ENCODE results near the gene DHX16. TPM values are rescaled to one million over a fixed set of nuclear protein-coding genes. Genes with fewer than 3 reads are reported as not detected.
A peak's percentile ranks its signal among the peaks of the same experiment; 100 is the strongest.

DHX16 gene
- polyA plus RNA-seq, 1 donor, result 48.5 TPM

- Histone ChIP-seq H3K9me3 (ENCODE audit: control insufficient read depth, low read depth, low read length) (no peaks in the 10 kb centered on the region), H3K27me3 (ENCODE audit: control insufficient read depth, insufficient read depth, low read length) (no peaks in the 10 kb centered on the region), H3K4me3 (ENCODE audit: low read length) (no peak overlapping the region), H3K27ac (ENCODE audit: low read length) (no peak overlapping the region), H3K36me3 (ENCODE audit: control insufficient read depth, insufficient read depth, low read length) (peaks cover 87% of the 10 kb centered on the region), H3K4me1 (ENCODE audit: control insufficient read depth, insufficient read depth, low read length) (no peaks in the 10 kb centered on the region)
- DNase-seq, result no peak
- WGBS (ENCODE audit: insufficient coverage, low lambda C conversion rate), result 100% methylated on average over 1 of the region's 19 CpGs
These were observed 17.7 kb downstream of the DHX16 start for GRCh38 chr6:30654798-30655742.

GRCh38 chr6:30651143-30651542 is 21.7 kb downstream of the DHX16 start:
- H3K36me3 ChIP-seq (ENCODE audit: control insufficient read depth, insufficient read depth, low read length), result peaks cover 58% of the 10 kb centered on the region
- no peak for DNase-seq
- no peak overlapping the region for H3K4me3 ChIP-seq (ENCODE audit: low read length)
- H3K27me3 ChIP-seq (ENCODE audit: control insufficient read depth, insufficient read depth, low read length), result no peaks in the 10 kb centered on the region
- WGBS (ENCODE audit: insufficient coverage, low lambda C conversion rate), result no CpG with 5 or more reads among the region's 12 CpGs
- no peak overlapping the region for H3K27ac ChIP-seq (ENCODE audit: low read length)
- peaks cover 2% of the 10 kb centered on the region for H3K9me3 ChIP-seq (ENCODE audit: control insufficient read depth, low read depth, low read length)
- H3K4me1 ChIP-seq (ENCODE audit: control insufficient read depth, insufficient read depth, low read length), result peaks cover 9% of the 10 kb centered on the region

- no CpG with 5 or more reads among the region's 78 CpGs for WGBS (ENCODE audit: insufficient coverage, low lambda C conversion rate)
- peak overlapping the region; percentile 94 for H3K4me3 ChIP-seq (ENCODE audit: low read length)
- DNase-seq, result peak; percentile 54 to 83
- peaks cover 16% of the 10 kb centered on the region for H3K4me1 ChIP-seq (ENCODE audit: control insufficient read depth, insufficient read depth, low read length)
- no peaks in the 10 kb centered on the region for H3K27me3 ChIP-seq (ENCODE audit: control insufficient read depth, insufficient read depth, low read length)
- peaks cover 48% of the 10 kb centered on the region for H3K36me3 ChIP-seq (ENCODE audit: control insufficient read depth, insufficient read depth, low read length)
- H3K9me3 ChIP-seq (ENCODE audit: control insufficient read depth, low read depth, low read length), result peaks cover 2% of the 10 kb centered on the region
- H3K27ac ChIP-seq (ENCODE audit: low read length), result peak overlapping the region; percentile 96
These were observed 25.3 kb downstream of the DHX16 start for GRCh38 chr6:30647242-30648116.

GRCh38 chr6:30646450-30647241 is 26.2 kb downstream of the DHX16 start, which contains the start of gene C6orf136:
Gene C6orf136, plus strand, starts transcription at chr6:30647133. Its CDS starts 99 bp downstream, at chr6:30647232.
- WGBS (ENCODE audit: insufficient coverage, low lambda C conversion rate), result no CpG with 5 or more reads among the region's 37 CpGs
- Histone ChIP-seq H3K36me3 (ENCODE audit: control insufficient read depth, insufficient read depth, low read length) (peaks cover 46% of the 10 kb centered on the region), H3K27ac (ENCODE audit: low read length) (peak within 1 kb of the TSS; percentile 96), H3K27me3 (ENCODE audit: control insufficient read depth, insufficient read depth, low read length) (no peaks in the 10 kb centered on the region), H3K4me1 (ENCODE audit: control insufficient read depth, insufficient read depth, low read length) (peaks cover 16% of the 10 kb centered on the region), H3K4me3 (ENCODE audit: low read length) (peak within 1 kb of the TSS; percentile 94), H3K9me3 (ENCODE audit: control insufficient read depth, low read depth, low read length) (peaks cover 2% of the 10 kb centered on the region)
- DNase-seq, result peak; percentile 90 to 95

- peaks cover 16% of the 10 kb centered on the region for H3K4me1 ChIP-seq (ENCODE audit: control insufficient read depth, insufficient read depth, low read length)
- H3K27ac ChIP-seq (ENCODE audit: low read length), result no peak overlapping the region
- no peaks in the 10 kb centered on the region for H3K27me3 ChIP-seq (ENCODE audit: control insufficient read depth, insufficient read depth, low read length)
- no peak overlapping the region for H3K4me3 ChIP-seq (ENCODE audit: low read length)
- no peak for DNase-seq
- no CpG with 5 or more reads among the region's 1 CpG for WGBS (ENCODE audit: insufficient coverage, low lambda C conversion rate)
- H3K9me3 ChIP-seq (ENCODE audit: control insufficient read depth, low read depth, low read length), result peaks cover 2% of the 10 kb centered on the region
- H3K36me3 ChIP-seq (ENCODE audit: control insufficient read depth, insufficient read depth, low read length), result peaks cover 46% of the 10 kb centered on the region
These were observed 26.8 kb downstream of the DHX16 start for GRCh38 chr6:30645989-30646388.

- no peak overlapping the region for H3K4me3 ChIP-seq (ENCODE audit: low read length)
- WGBS (ENCODE audit: insufficient coverage, low lambda C conversion rate), result 43% methylated on average over 3 of the region's 5 CpGs
- peaks cover 16% of the 10 kb centered on the region for H3K4me1 ChIP-seq (ENCODE audit: control insufficient read depth, insufficient read depth, low read length)
- H3K9me3 ChIP-seq (ENCODE audit: control insufficient read depth, low read depth, low read length), result peaks cover 2% of the 10 kb centered on the region
- H3K27ac ChIP-seq (ENCODE audit: low read length), result no peak overlapping the region
- peaks cover 54% of the 10 kb centered on the region for H3K36me3 ChIP-seq (ENCODE audit: control insufficient read depth, insufficient read depth, low read length)
- no peaks in the 10 kb centered on the region for H3K27me3 ChIP-seq (ENCODE audit: control insufficient read depth, insufficient read depth, low read length)
- DNase-seq, result peak in 1 of 2 donors; percentile 32
These were observed 28.0 kb downstream of the DHX16 start for GRCh38 chr6:30644769-30645168.

- Histone ChIP-seq H3K9me3 (ENCODE audit: control insufficient read depth, low read depth, low read length) (peaks cover 2% of the 10 kb centered on the region), H3K4me1 (ENCODE audit: control insufficient read depth, insufficient read depth, low read length) (peaks cover 15% of the 10 kb centered on the region), H3K36me3 (ENCODE audit: control insufficient read depth, insufficient read depth, low read length) (peaks cover 57% of the 10 kb centered on the region), H3K27ac (ENCODE audit: low read length) (no peak overlapping the region), H3K4me3 (ENCODE audit: low read length) (no peak overlapping the region), H3K27me3 (ENCODE audit: control insufficient read depth, insufficient read depth, low read length) (no peaks in the 10 kb centered on the region)
- no peak for DNase-seq
- no CpG with 5 or more reads among the region's 2 CpGs for WGBS (ENCODE audit: insufficient coverage, low lambda C conversion rate)
These were observed 29.1 kb downstream of the DHX16 start for GRCh38 chr6:30643656-30644055.

- no peaks in the 10 kb centered on the region for H3K27me3 ChIP-seq (ENCODE audit: control insufficient read depth, insufficient read depth, low read length)
- H3K27ac ChIP-seq (ENCODE audit: low read length), result no peak overlapping the region
- no peak for DNase-seq
- peaks cover 64% of the 10 kb centered on the region for H3K36me3 ChIP-seq (ENCODE audit: control insufficient read depth, insufficient read depth, low read length)
- H3K4me3 ChIP-seq (ENCODE audit: low read length), result no peak overlapping the region
- no CpG with 5 or more reads among the region's 1 CpG for whole genome bisulfite sequencing (ENCODE audit: insufficient coverage, low lambda C conversion rate)
- H3K9me3 ChIP-seq (ENCODE audit: control insufficient read depth, low read depth, low read length), result no peaks in the 10 kb centered on the region
- H3K4me1 ChIP-seq (ENCODE audit: control insufficient read depth, insufficient read depth, low read length), result peaks cover 8% of the 10 kb centered on the region
These were observed 31.8 kb downstream of the DHX16 start for GRCh38 chr6:30641048-30641447.

GRCh38 chr6:30640481-30640880 is 32.3 kb downstream of the DHX16 start:
- H3K4me3 ChIP-seq (ENCODE audit: low read length), result no peak overlapping the region
- no peak for DNase-seq
- WGBS (ENCODE audit: insufficient coverage, low lambda C conversion rate), result no CpG with 5 or more reads among the region's 10 CpGs
- H3K36me3 ChIP-seq (ENCODE audit: control insufficient read depth, insufficient read depth, low read length), result peaks cover 59% of the 10 kb centered on the region
- no peaks in the 10 kb centered on the region for H3K9me3 ChIP-seq (ENCODE audit: control insufficient read depth, low read depth, low read length)
- H3K27me3 ChIP-seq (ENCODE audit: control insufficient read depth, insufficient read depth, low read length), result no peaks in the 10 kb centered on the region
- H3K27ac ChIP-seq (ENCODE audit: low read length), result no peak overlapping the region
- peaks cover 5% of the 10 kb centered on the region for H3K4me1 ChIP-seq (ENCODE audit: control insufficient read depth, insufficient read depth, low read length)

Measured in large intestine (tissue), 3 donors.